K562 (cell line): ENCODE results near the gene PPARD. TPM values are rescaled to one million over a fixed set of nuclear protein-coding genes. Genes with fewer than 3 reads are reported as not detected.

Source experiments
- ATF1 ChIP-seq, 2 experiments: fragments of 450-650 bp in 1 of 2; IDR thresholded peaks; 2 replicates each; pipeline ENCODE4 v1.6.1; 2016; ENCODE audit warnings: missing compliant biosample characterization in 1 of 2, missing genetic modification characterization in 1 of 2
- ATF7 ChIP-seq: fragments of 450-650 bp; IDR thresholded peaks from 2 replicates; pipeline ENCODE4 v1.7.1; 2014; ENCODE audit warnings: mild to moderate bottlenecking, moderate library complexity
- BRD9 ChIP-seq: fragments of 450-650 bp; IDR thresholded peaks from 2 replicates; pipeline ENCODE4 v1.6.1; 2018; ENCODE audit warnings: low read depth; ENCODE audit not compliant: partially characterized antibody
- CBFA2T2 ChIP-seq: fragments of 450-650 bp; conservative IDR thresholded peaks from 2 replicates; pipeline ENCODE4 v1.6.1; 2017; ENCODE audit warnings: mild to moderate bottlenecking
- DACH1 ChIP-seq: fragments of 450-650 bp; IDR thresholded peaks from 2 replicates; pipeline ENCODE4 v1.6.1; 2018; ENCODE audit not compliant: partially characterized antibody
- HEY1 ChIP-seq: fragments of 250-450 bp; sonication (Bioruptor Pico); IDR thresholded peaks from 2 replicates; pipeline ENCODE4 v1.5.0; 2020; ENCODE audit warnings: mild to moderate bottlenecking, moderate library complexity, borderline replicate concordance
- MAZ ChIP-seq, 2 experiments: fragments of 450-650 bp in 1 of 2; sonication (generic) in 1 of 2; formaldehyde crosslinking; IDR thresholded peaks in 1 of 2; conservative IDR thresholded peaks in 1 of 2; 2 replicates each; pipeline versions ENCODE4 v1.4.0 to v1.5.0; 2020; ENCODE audit warnings: mild to moderate bottlenecking in 1 of 2, missing genetic modification reagents in 1 of 2
- NCOA1 ChIP-seq: fragments of 450-650 bp; IDR thresholded peaks from 2 replicates; pipeline ENCODE4 v1.6.1; 2016; ENCODE audit warnings: low read depth
- PHF20 ChIP-seq: fragments of 450-650 bp; IDR thresholded peaks from 2 replicates; pipeline ENCODE4 v1.6.1; 2018; ENCODE audit not compliant: partially characterized antibody
- PHF8 ChIP-seq: fragments of 200-600 bp; sonication (generic); IDR thresholded peaks from 2 replicates; pipeline ENCODE4 v1.6.1; 2012; ENCODE audit warnings: mixed run types, mild to moderate bottlenecking, inconsistent platforms, low read length, moderate library complexity, borderline replicate concordance
- PHTF2 ChIP-seq: fragments of 250-450 bp; sonication (Bioruptor Pico); IDR thresholded peaks from 2 replicates; pipeline ENCODE4 v1.5.0; 2021; ENCODE audit warnings: mild to moderate bottlenecking
- POLR2G ChIP-seq: fragments of 200-400 bp; formaldehyde crosslinking; IDR thresholded peaks from 2 replicates; pipeline ENCODE4 v1.6.1; 2017; ENCODE audit warnings: low read depth, mild to moderate bottlenecking, antibody characterized with exemption, low read length, moderate library complexity
- ZNF143 ChIP-seq: sonication (generic); formaldehyde crosslinking; IDR thresholded peaks from 2 replicates; pipeline ENCODE4 v1.9.0; 2022; ENCODE audit warnings: mild to moderate bottlenecking, missing genetic modification reagents
- ZNF561 ChIP-seq: fragments of 450-650 bp; formaldehyde crosslinking; conservative IDR thresholded peaks from 2 replicates; pipeline ENCODE4 v1.4.0; 2020; ENCODE audit warnings: mild to moderate bottlenecking, moderate library complexity
- ZNF586 ChIP-seq: fragments of 450-650 bp; formaldehyde crosslinking; conservative IDR thresholded peaks from 2 replicates; pipeline ENCODE4 v1.4.0; 2020; ENCODE audit warnings: mild to moderate bottlenecking, moderate library complexity
- ZNF785 ChIP-seq: fragments of 250-450 bp; sonication (Bioruptor Pico); IDR thresholded peaks from 2 replicates; pipeline ENCODE4 v1.4.0; 2020; ENCODE audit warnings: mild to moderate bottlenecking
- polyA plus RNA-seq, 8 experiments: library from polyadenylated mRNA; depleted of rRNA in 4 of 8; stranded (reverse) in 5 of 8; unstranded in 3 of 8; fragments of >200 nt; fragmentation: Nextera tagmentation in 2 of 8; fragmentation: Illumina TruSeq in 1 of 8; extraction: Ambion mirVana in 2 of 8; extraction: Trizol in 1 of 8; gene quantifications; 2 replicates each; pipeline versions ENCODE4 v1.2.1 to v1.2.3, GENCODE V29; 2011 to 2014; ENCODE audit warnings: inconsistent platforms in 1 of 8, missing spikeins in 1 of 8
- total RNA-seq, 7 experiments: library from RNA; depleted of rRNA in 6 of 7; stranded (reverse); fragments of >200 nt in 6 of 7; fragmentation: Illumina TruSeq in 2 of 7; extraction: Trizol in 2 of 7; gene quantifications; 2 replicates each; pipeline versions ENCODE4 v1.2.1 to v1.2.3, GENCODE V29; 2011 to 2021; ENCODE audit warnings: low replicate concordance in 1 of 7
- TF ChIP-seq, protein P1 (sequence below): fragments of 450-650 bp; IDR thresholded peaks from 2 replicates; pipeline ENCODE4 v1.6.1; 2018; ENCODE audit not compliant: partially characterized antibody
- TF ChIP-seq, protein P2 (sequence below): fragments of 200-800 bp; sonication (Bioruptor generic); IDR thresholded peaks from 2 replicates; pipeline ENCODE4 v1.6.1; 2016; ENCODE audit warnings: missing genetic modification characterization, missing compliant biosample characterization
- TF ChIP-seq, protein P3 (sequence below): fragments of 250-450 bp; sonication (Bioruptor Pico); IDR thresholded peaks from 2 replicates; pipeline ENCODE4 v1.8.0; 2022; ENCODE audit warnings: inconsistent platforms

The PPARD gene
- total and polyA plus RNA-seq, 9 of the 15 experiments (the other 6 are each of a cell fraction or from before 2014, with no cell fraction given): 0.14 to 13.2 (median 3.8) TPM

DNA sequence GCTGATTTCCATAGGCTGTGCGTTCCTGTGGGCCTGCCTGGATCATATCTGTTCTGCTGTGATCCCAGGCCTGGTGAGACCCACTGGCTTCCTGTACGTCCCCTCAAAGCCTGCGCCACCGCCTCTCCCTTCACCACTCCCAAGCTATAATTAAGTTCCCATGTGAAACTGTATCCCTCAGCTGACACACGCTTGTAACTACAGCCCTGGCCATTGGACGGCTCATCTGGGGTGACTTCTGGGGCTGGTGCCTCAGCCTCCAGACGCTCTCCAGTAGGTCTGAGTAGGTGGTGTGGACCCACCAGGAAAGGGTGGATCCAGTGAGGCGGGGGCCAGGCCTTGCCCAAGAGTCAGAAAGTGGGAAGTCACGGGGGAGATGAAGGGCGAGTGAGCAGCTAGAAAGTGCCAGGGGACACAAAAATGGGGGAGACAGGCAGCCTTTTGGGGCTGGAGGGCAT is 21.0 kb downstream of the PPARD start (continued):
- TF ChIP-seq PHF20 (peak; percentile 28), BRD9 (peak; percentile 80), PHF8 (peak; percentile 62; the same call in 1 of the 2 replicates), ZNF785 (CRISPR knock-in tag) (no peak), MAZ (CRISPR knock-in tag; conservative IDR thresholded peaks at IDR 0.05 in 1 of 2, IDR thresholded peaks at IDR 0.05 in 1 of 2) (peak; percentile 62; a peak in 2 of 4 replicates), ZNF586 (CRISPR knock-in tag) (no peak), ZNF143 (CRISPR knock-in tag) (no peak), POLR2G (peak; percentile 77), ATF1 (CRISPR knock-in tag; IDR thresholded peaks at IDR 0.05) (no peak), ATF1 (tag; IDR thresholded peaks at IDR 0.05) (peak; percentile 85), PHTF2 (CRISPR knock-in tag) (no peak), NCOA1 (peak; percentile 60; the same call in 1 of the 2 replicates), CBFA2T2 (no peak), ZNF561 (CRISPR knock-in tag) (no peak), ATF7 (peak; percentile 84), DACH1 (peak; percentile 91), HEY1 (no peak)
- TF ChIP-seq, protein P1, sequence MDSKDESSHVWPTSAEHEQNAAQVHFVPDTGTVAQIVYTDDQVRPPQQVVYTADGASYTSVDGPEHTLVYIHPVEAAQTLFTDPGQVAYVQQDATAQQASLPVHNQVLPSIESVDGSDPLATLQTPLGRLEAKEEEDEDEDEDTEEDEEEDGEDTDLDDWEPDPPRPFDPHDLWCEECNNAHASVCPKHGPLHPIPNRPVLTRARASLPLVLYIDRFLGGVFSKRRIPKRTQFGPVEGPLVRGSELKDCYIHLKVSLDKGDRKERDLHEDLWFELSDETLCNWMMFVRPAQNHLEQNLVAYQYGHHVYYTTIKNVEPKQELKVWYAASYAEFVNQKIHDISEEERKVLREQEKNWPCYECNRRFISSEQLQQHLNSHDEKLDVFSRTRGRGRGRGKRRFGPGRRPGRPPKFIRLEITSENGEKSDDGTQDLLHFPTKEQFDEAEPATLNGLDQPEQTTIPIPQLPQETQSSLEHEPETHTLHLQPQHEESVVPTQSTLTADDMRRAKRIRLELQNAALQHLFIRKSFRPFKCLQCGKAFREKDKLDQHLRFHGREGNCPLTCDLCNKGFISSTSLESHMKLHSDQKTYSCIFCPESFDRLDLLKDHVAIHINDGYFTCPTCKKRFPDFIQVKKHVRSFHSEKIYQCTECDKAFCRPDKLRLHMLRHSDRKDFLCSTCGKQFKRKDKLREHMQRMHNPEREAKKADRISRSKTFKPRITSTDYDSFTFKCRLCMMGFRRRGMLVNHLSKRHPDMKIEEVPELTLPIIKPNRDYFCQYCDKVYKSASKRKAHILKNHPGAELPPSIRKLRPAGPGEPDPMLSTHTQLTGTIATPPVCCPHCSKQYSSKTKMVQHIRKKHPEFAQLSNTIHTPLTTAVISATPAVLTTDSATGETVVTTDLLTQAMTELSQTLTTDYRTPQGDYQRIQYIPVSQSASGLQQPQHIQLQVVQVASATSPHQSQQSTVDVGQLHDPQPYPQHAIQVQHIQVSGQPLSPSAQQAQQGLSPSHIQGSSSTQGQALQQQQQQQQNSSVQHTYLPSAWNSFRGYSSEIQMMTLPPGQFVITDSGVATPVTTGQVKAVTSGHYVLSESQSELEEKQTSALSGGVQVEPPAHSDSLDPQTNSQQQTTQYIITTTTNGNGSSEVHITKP: peak; percentile 84
- TF ChIP-seq, protein P2, sequence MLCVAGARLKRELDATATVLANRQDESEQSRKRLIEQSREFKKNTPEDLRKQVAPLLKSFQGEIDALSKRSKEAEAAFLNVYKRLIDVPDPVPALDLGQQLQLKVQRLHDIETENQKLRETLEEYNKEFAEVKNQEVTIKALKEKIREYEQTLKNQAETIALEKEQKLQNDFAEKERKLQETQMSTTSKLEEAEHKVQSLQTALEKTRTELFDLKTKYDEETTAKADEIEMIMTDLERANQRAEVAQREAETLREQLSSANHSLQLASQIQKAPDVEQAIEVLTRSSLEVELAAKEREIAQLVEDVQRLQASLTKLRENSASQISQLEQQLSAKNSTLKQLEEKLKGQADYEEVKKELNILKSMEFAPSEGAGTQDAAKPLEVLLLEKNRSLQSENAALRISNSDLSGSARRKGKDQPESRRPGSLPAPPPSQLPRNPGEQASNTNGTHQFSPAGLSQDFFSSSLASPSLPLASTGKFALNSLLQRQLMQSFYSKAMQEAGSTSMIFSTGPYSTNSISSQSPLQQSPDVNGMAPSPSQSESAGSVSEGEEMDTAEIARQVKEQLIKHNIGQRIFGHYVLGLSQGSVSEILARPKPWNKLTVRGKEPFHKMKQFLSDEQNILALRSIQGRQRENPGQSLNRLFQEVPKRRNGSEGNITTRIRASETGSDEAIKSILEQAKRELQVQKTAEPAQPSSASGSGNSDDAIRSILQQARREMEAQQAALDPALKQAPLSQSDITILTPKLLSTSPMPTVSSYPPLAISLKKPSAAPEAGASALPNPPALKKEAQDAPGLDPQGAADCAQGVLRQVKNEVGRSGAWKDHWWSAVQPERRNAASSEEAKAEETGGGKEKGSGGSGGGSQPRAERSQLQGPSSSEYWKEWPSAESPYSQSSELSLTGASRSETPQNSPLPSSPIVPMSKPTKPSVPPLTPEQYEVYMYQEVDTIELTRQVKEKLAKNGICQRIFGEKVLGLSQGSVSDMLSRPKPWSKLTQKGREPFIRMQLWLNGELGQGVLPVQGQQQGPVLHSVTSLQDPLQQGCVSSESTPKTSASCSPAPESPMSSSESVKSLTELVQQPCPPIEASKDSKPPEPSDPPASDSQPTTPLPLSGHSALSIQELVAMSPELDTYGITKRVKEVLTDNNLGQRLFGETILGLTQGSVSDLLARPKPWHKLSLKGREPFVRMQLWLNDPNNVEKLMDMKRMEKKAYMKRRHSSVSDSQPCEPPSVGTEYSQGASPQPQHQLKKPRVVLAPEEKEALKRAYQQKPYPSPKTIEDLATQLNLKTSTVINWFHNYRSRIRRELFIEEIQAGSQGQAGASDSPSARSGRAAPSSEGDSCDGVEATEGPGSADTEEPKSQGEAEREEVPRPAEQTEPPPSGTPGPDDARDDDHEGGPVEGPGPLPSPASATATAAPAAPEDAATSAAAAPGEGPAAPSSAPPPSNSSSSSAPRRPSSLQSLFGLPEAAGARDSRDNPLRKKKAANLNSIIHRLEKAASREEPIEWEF (CRISPR knock-in tag): no peak
- TF ChIP-seq, protein P3, sequence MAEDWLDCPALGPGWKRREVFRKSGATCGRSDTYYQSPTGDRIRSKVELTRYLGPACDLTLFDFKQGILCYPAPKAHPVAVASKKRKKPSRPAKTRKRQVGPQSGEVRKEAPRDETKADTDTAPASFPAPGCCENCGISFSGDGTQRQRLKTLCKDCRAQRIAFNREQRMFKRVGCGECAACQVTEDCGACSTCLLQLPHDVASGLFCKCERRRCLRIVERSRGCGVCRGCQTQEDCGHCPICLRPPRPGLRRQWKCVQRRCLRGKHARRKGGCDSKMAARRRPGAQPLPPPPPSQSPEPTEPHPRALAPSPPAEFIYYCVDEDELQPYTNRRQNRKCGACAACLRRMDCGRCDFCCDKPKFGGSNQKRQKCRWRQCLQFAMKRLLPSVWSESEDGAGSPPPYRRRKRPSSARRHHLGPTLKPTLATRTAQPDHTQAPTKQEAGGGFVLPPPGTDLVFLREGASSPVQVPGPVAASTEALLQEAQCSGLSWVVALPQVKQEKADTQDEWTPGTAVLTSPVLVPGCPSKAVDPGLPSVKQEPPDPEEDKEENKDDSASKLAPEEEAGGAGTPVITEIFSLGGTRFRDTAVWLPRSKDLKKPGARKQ: no peak
